IMR-90 (cell line): ENCODE measurements around the gene TRMT10B. TPM values are rescaled to one million over a fixed set of nuclear protein-coding genes. Genes with fewer than 3 reads are reported as not detected.
"Not testable (repeated sequence)": the region's sequence is repeated elsewhere in the genome, so short reads cannot be mapped to it uniquely, and the experiment has no call there.

Source experiments
- ATAC-seq: fragments of 200-7000 bp; cut with Tn5 transposase; 2 replicates; pipeline ENCODE4 v1.9.1; 2020; ENCODE audit warnings: low read depth, mild to moderate bottlenecking, moderate library complexity
- BruUV-seq: library from RNA; stranded (reverse); fragments of 400-500 nt; replicated peaks from 2 replicates; lab custom pipeline; 2021; lab: Mats Ljungman, UMichigan
- CTCF ChIA-PET: fragments of 300-600 bp; formaldehyde crosslinking; extraction: SDS; loops from one replicate; lab custom pipeline; 2021; ENCODE audit warnings: antibody characterized with exemption; lab: Yijun Ruan, JAX
- POLR2A ChIA-PET: fragments of 300-600 bp; sonication (Branson Sonifier 250); formaldehyde crosslinking; loops from one replicate; lab custom pipeline; 2022; ENCODE audit warnings: antibody characterized with exemption; ENCODE audit not compliant: unreplicated experiment; lab: Charles Lee
- DNase-seq: peaks from one replicate; pipeline ENCODE4 v3.0.0; 2013
- H2AFZ ChIP-seq: replicated peaks from 2 replicates; pipeline ENCODE3; 2013; ENCODE audit warnings: low read length, mild to moderate bottlenecking; ENCODE audit not compliant: poor library complexity
- H2AK5ac ChIP-seq: 2 replicates; pipeline ENCODE4 v1.6.1; 2013; ENCODE audit warnings: low read depth, low read length, inconsistent platforms
- H2AK9ac ChIP-seq: replicated peaks from 2 replicates; pipeline ENCODE3; 2013; ENCODE audit warnings: mild to moderate bottlenecking, low read depth, low read length, moderate library complexity; ENCODE audit not compliant: poor library complexity
- H2BK120ac ChIP-seq: 2 replicates; pipeline ENCODE4 v1.6.1; 2013; ENCODE audit warnings: low read depth, low read length, inconsistent platforms
- H2BK15ac ChIP-seq: 3 replicates; pipeline ENCODE4 v1.6.1; 2013; ENCODE audit warnings: low read depth, low read length, inconsistent platforms
- H2BK20ac ChIP-seq: 2 replicates; pipeline ENCODE4 v1.6.1; 2013; ENCODE audit warnings: low read depth, mild to moderate bottlenecking, inconsistent platforms, low read length, moderate library complexity
- H2BK5ac ChIP-seq: 2 replicates; pipeline ENCODE4 v1.6.1; 2013; ENCODE audit warnings: mild to moderate bottlenecking, low read depth, low read length, inconsistent platforms; ENCODE audit not compliant: poor library complexity, severe bottlenecking
- H3K14ac ChIP-seq: replicated peaks from 2 replicates; pipeline ENCODE4 v1.6.1; 2013; ENCODE audit warnings: low read depth, low read length, inconsistent platforms
- H3K18ac ChIP-seq: 2 replicates; pipeline ENCODE4 v1.6.1; 2013; ENCODE audit warnings: low read depth, low read length, control low read depth
- H3K23ac ChIP-seq: 2 replicates; pipeline ENCODE4 v1.6.1; 2013; ENCODE audit warnings: low read depth, low read length, inconsistent platforms
- H3K27ac ChIP-seq: 2 replicates; pipeline ENCODE4 v1.5.1; 2013; ENCODE audit warnings: mild to moderate bottlenecking, control low read depth, low read length; ENCODE audit not compliant: insufficient read depth
- H3K27me3 ChIP-seq: 2 replicates; pipeline ENCODE4 v1.6.1; 2013; ENCODE audit warnings: low read length; ENCODE audit not compliant: control insufficient read depth, insufficient read depth
- H3K36me3 ChIP-seq: 2 replicates; pipeline ENCODE4 v1.6.1; 2013; ENCODE audit warnings: low read length, mixed read lengths; ENCODE audit not compliant: control insufficient read depth, insufficient read depth
- H3K4ac ChIP-seq: 2 replicates; pipeline ENCODE4 v1.6.1; 2013; ENCODE audit warnings: low read depth, low read length, inconsistent platforms
- H3K4me1 ChIP-seq: 2 replicates; pipeline ENCODE4 v1.6.1; 2013; ENCODE audit warnings: low read length, mixed read lengths; ENCODE audit not compliant: control insufficient read depth, insufficient read depth
- H3K4me2 ChIP-seq: 2 replicates; pipeline ENCODE4 v1.6.1; 2013; ENCODE audit warnings: low read depth, mild to moderate bottlenecking, control low read depth, low read length, moderate library complexity
- H3K4me3 ChIP-seq: 2 replicates; pipeline ENCODE4 v1.5.1; 2013; ENCODE audit warnings: low read depth, mild to moderate bottlenecking, control low read depth, low read length, moderate library complexity; ENCODE audit not compliant: insufficient read depth
- H3K56ac ChIP-seq: 2 replicates; pipeline ENCODE4 v1.6.1; 2013; ENCODE audit warnings: low read length, inconsistent platforms; ENCODE audit not compliant: insufficient read depth; ENCODE audit errors: extremely low read depth
- H3K79me1 ChIP-seq, 2 experiments: 2 replicates each; pipeline ENCODE4 v1.6.1; 2013; ENCODE audit warnings: low read length in 2 of 2, inconsistent platforms in 1 of 2, low read depth in 1 of 2
- H3K9ac ChIP-seq: 2 replicates; pipeline ENCODE4 v1.6.1; 2013; ENCODE audit warnings: low read depth, low read length, control low read depth
- H3K9me1 ChIP-seq: 2 replicates; pipeline ENCODE4 v1.6.1; 2013; ENCODE audit warnings: low read length, inconsistent platforms; ENCODE audit not compliant: insufficient read depth
- H3K9me3 ChIP-seq: 2 replicates; pipeline ENCODE4 v1.6.1; 2013; ENCODE audit warnings: low read length; ENCODE audit not compliant: control insufficient read depth, insufficient read depth
- H4K20me1 ChIP-seq: 2 replicates; pipeline ENCODE4 v1.6.1; 2013; ENCODE audit warnings: low read length, inconsistent platforms; ENCODE audit not compliant: insufficient read depth
- H4K5ac ChIP-seq: 2 replicates; pipeline ENCODE4 v1.6.1; 2013; ENCODE audit warnings: mild to moderate bottlenecking, low read depth, low read length, control low read depth
- H4K8ac ChIP-seq, 2 experiments: 2 replicates each; pipeline ENCODE4 v1.6.1; 2013; ENCODE audit warnings: low read depth in 2 of 2, low read length in 2 of 2, control low read depth in 1 of 2, inconsistent platforms in 1 of 2
- H4K91ac ChIP-seq: 2 replicates; pipeline ENCODE4 v1.6.1; 2013; ENCODE audit warnings: low read depth, low read length, inconsistent platforms; ENCODE audit not compliant: insufficient read depth
- WGBS, 2 experiments: methylation state at CpG; one replicate each; pipeline versions ENCODE4 v1.1.5 to v1.1.7; 2013; ENCODE audit warnings: missing lambda C conversion rate in 2 of 2; ENCODE audit not compliant: insufficient read length in 1 of 2; ENCODE audit errors: extremely low coverage in 2 of 2; 5-methylcytosine and 5-hydroxymethylcytosine counted together
- dilution Hi-C: fragments of 300-500 bp; cut with HindIII; formaldehyde crosslinking; loops from one replicate; pipeline ENCODE4 v1.14.3; 2018; ENCODE audit warnings: low sequenced_read_pairs; ENCODE audit not compliant: unreplicated experiment
- in situ Hi-C: fragments of 300-500 bp; cut with MboI; formaldehyde crosslinking; loops from 3 replicates; pipeline ENCODE4 v1.14.3; 2019; ENCODE audit warnings: low sequenced_read_pairs, inconsistent platforms, mixed read lengths
- intact Hi-C: fragments of 100-400 bp; cut with micrococcal nuclease; formaldehyde crosslinking; loops from 2 replicates; pipeline ENCODE4 v1.10.0; 2022
- polyA plus RNA-seq, 3 experiments: library from polyadenylated mRNA; depleted of rRNA; stranded (reverse); fragments of >200 nt; gene quantifications; 2 replicates each; pipeline ENCODE4 v1.2.3, GENCODE V29; 2012; ENCODE audit warnings: low replicate concordance in 1 of 3
- total RNA-seq: library from RNA; depleted of rRNA; stranded (reverse); fragments of >200 nt; gene quantifications from 2 replicates; pipeline ENCODE4 v1.2.3, GENCODE V29; 2012

The TRMT10B gene
- total and polyA plus RNA-seq, 2 of the 4 experiments (the other 2 are of a cell fraction) = 2.3 to 4.5 TPM

GRCh38 chr9:37751704-37752103, 1.9 kb upstream of the TRMT10B start:
- in situ Hi-C loops, H2BK5ac ChIP-seq, dilution Hi-C loops, H4K5ac ChIP-seq, H3K27ac ChIP-seq, H3K4me3 ChIP-seq, H2AFZ ChIP-seq, H3K4ac ChIP-seq, BruUV-seq, H3K36me3 ChIP-seq, ATAC-seq, H3K56ac ChIP-seq, H2AK9ac ChIP-seq, H3K9me3 ChIP-seq, H2AK5ac ChIP-seq, H4K8ac ChIP-seq, H3K14ac ChIP-seq, H3K27me3 ChIP-seq, H4K91ac ChIP-seq, H3K9me1 ChIP-seq, H2BK15ac ChIP-seq, H3K9ac ChIP-seq, H2BK120ac ChIP-seq, H3K4me2 ChIP-seq, H3K4me1 ChIP-seq, DNase-seq, POLR2A ChIA-PET, H3K23ac ChIP-seq, H3K18ac ChIP-seq, H2BK20ac ChIP-seq, CTCF ChIA-PET, intact Hi-C loops, H4K20me1 ChIP-seq: not testable (repeated sequence)
- H3K79me1 ChIP-seq = peaks cover 19 to 23% of the 10 kb centered on the region in 2 experiments
- WGBS, 2 experiments = 91% methylated on average over 15 of the region's 30 CpGs; no CpG with 5 or more reads in 1 of the 2 experiments

GRCh38 chr9:37752112-37752511, 1.5 kb upstream of the TRMT10B start:
- H3K27me3 ChIP-seq, H4K20me1 ChIP-seq, H2BK5ac ChIP-seq, H2AK5ac ChIP-seq, H2AFZ ChIP-seq, H3K4me3 ChIP-seq, CTCF ChIA-PET, H3K4ac ChIP-seq, H4K5ac ChIP-seq, H3K9ac ChIP-seq, BruUV-seq, H3K27ac ChIP-seq, H2BK20ac ChIP-seq, H4K91ac ChIP-seq, H3K18ac ChIP-seq, H2AK9ac ChIP-seq, H3K4me1 ChIP-seq, in situ Hi-C loops, H3K23ac ChIP-seq, intact Hi-C loops, H2BK15ac ChIP-seq, H4K8ac ChIP-seq, H3K9me1 ChIP-seq, H2BK120ac ChIP-seq, H3K36me3 ChIP-seq, H3K4me2 ChIP-seq, H3K56ac ChIP-seq, H3K9me3 ChIP-seq, dilution Hi-C loops, POLR2A ChIA-PET, H3K14ac ChIP-seq, DNase-seq, ATAC-seq: not testable (repeated sequence)
- WGBS, 2 experiments = no CpG with 5 or more reads among the region's 13 CpGs
- H3K79me1 ChIP-seq = peaks cover 23% of the 10 kb centered on the region in 2 experiments
